Hematopoietic multipotent progenitor cell treated with erythropoietin and hydrocortisone succinate and interleukin-3 and kit ligand, for 8 days (in vitro differentiated cells): ENCODE data around the gene CALB2.
"Not testable (repeated sequence)": the region's sequence is repeated elsewhere in the genome, so short reads cannot be mapped to it uniquely, and the experiment has no call there.

Experiments used
- DNase-seq: peaks from one replicate; pipeline ENCODE4 v3.0.0-alpha.2; 2015

CALB2 gene

DNA sequence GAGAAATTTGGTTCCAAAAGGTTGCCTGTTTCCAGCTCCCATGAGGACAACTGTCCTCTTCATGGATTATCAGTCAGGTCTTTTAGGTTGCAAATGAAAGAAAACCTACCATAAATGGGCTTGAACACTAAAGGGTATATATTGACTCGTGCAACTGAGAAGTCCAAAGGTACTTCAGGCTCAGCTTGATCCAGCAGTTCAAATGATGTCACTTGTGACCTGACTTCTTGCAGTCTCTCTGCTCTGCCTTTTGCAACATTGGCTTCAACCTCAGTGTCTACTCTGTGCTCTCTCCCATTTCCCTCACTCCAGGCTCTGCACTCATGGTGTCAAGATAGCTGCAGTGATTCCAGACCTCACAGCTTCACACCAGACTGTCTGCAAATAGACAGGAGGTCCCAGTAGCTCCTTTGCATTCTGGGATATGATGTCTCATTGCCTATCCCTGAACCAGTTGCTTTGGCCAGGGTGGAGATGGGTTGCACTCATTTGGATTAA lies 5.5 kb upstream of the CALB2 start:
- DNase-seq: no peak

GRCh38 chr16:71353736-71354135 lies 4.8 kb upstream of the CALB2 start:
- no peak for DNase-seq

GRCh38 chr16:71354156-71354555 lies 4.4 kb upstream of the CALB2 start:
- DNase-seq: no peak

DNA sequence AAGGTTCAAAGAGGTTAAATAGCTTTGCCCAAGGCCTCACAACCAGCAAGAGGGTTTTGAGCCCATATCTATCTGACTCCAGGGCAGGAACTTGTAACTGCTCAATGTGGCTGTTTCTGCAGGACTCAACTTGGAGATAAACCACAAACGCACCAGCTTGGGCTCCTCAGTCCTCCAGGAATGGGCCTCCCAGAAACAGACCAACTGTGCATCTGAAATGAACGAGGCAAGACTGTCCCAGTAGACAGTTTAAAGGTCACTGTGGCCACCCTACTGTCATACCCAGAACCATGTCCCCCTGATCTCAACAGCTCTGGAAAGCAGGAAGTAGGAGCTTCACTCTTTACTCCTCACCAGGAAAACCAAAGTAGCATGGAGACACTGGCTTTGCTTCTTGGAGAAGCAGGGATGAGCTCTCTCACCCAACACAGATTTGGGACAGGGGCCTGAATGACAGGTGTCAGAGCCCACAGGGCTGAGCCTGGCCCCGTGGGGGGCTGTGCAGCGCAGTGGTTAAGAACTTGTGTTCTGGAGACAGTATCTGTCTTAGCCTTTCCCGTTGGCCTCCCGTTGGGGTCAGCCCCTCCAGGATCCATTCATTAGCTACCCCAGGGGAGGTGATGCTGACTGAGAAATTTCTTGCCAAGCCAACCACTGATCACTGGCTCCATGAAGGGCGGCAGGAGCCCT lies 2.3 kb upstream of the CALB2 start:
- no peak for DNase-seq

DNA sequence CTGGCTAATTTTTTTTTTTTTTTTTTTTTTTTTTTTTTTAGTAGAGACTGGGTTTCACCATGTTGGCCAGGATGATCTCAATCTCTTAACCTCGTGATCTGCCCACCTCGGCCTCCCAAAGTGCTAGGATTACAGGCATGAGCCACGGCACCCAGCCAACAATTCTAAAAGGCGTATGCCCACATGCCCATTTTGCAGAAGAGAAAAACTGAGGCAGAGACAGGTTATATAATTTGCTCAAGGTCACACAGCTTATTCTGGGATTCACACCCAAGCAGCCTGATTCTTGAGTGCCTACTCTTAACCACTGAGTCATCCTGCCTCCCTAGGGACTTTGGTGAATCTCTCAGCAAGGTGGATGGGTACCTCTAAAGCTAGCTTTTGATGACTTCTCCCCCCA lies 1.6 kb upstream of the CALB2 start:
- DNase-seq: not testable (repeated sequence)

- no peak for DNase-seq
Observed at GRCh38 chr16:71357681-71358080, 842 bp upstream of the CALB2 start.

DNA sequence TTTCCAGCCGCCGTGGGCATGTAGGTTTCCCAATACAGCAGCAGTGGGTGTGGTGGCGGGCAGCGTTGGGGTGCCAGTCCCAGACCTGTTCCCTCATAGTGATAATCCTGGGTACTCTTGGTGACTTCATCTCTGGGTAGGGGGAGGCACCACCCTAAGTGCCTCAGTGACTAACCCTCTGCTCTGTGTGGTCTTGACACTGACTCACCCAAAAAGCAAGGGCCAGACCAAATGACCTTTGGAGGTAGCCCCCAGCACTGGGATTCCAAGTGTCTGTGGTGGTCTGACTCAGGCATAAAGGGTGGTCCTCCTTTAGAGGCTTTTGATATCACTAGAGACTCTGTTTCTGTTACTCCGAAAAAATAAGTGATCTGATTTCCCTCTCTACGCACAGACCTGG lies 908 bp downstream of the CALB2 start:
- DNase-seq: no peak

DNA sequence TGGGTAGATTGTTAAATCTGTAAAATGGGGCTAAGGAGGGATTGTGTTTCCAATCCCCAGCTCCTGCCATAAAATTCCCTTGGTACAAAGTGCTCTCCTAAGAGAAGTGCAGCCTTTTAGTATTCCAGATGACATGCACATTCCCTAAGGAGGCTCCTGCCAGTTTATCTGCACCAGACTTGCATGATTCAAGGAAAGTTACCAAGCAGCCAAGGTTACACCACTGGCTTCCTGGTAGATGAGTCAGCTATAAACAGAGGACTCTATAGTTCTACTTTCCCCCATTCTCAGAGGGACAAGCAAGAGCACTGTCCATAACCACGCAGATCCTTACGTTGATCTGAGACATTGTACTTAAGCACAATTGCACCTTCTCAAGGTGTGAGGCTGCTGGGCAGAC lies 1.9 kb downstream of the CALB2 start:
- no peak for DNase-seq

DNA sequence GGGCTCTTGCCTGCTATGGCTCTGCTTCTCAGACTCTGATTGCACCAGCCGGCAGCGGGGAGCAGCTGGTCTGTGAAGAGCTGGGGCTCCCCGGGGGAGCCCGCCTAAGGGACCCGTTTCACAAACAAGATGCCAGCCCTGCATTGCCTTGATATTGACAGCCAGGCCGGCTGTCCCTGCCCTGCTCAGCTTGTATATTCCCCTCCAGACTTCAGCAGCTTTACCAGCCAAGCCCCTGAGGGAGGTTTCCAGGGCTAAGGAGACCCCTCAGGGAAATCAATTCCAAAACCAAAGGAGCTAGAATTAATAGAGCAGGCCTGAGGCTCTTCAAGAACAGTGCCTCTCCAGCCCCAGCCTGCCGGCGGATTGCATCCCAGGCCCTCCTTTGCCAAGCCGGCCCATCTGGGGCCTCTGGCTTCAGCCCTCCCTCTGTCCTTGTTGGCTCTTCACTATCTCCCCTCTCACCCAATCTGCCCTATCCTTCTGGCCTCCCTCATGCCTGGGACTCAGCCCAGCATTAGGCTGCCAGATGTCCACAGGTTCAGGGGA lies 5.7 kb downstream of the CALB2 start:
- DNase-seq: no peak

- DNase-seq: no peak
Observed at GRCh38 chr16:71365021-71365420, 6.5 kb downstream of the CALB2 start.

GRCh38 chr16:71367241-71367976 lies 8.9 kb downstream of the CALB2 start:
- DNase-seq: peak; percentile 80

GRCh38 chr16:71368958-71369357 lies 10.4 kb downstream of the CALB2 start:
- no peak for DNase-seq

DNA sequence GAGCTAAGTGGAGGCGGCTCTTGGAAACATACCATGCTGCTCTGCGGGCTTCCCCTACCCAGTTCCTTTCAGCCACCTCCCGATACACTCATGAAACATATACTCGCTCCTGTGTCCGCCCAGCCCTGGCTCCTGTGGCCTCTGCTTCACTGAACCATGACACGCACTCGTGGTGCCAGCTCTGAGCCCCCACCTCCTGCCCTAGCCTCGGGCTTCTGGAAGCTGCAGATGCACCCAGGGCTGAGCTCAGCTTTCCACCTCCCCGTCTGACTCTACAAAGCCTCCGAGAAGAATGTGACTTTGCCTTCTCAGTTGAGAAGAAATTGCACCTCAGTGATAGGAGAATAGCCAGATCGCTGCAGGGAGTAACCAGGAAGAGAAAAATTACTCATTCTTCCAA lies 11.0 kb downstream of the CALB2 start:
- no peak for DNase-seq

DNA sequence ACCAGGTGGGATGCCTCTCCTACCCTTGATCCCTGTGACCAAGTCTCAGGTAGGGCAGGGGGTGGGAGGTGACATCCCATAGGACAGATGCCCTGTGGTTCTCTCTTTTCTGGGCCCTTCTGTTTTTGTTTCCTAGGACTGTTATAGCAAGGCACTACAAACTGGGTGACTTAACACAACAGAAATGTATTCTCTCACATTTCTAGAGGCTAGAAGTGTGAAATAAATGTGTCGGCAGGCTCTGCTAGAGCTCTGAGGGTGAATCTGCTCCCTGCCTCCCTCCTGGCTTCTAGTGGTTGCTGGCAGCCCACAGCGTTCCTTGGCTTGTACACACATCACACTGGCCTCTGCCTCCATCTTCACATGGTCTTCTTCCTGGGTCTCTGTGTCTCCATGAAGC lies 12.7 kb downstream of the CALB2 start:
- DNase-seq: no peak

GRCh38 chr16:71373073-71373472 lies 14.6 kb downstream of the CALB2 start:
- no peak for DNase-seq

- no peak for DNase-seq
Observed at GRCh38 chr16:71376465-71377157, 18.1 kb downstream of the CALB2 start.

- no peak for DNase-seq
Observed at GRCh38 chr16:71379711-71380110, 21.2 kb downstream of the CALB2 start.

DNA sequence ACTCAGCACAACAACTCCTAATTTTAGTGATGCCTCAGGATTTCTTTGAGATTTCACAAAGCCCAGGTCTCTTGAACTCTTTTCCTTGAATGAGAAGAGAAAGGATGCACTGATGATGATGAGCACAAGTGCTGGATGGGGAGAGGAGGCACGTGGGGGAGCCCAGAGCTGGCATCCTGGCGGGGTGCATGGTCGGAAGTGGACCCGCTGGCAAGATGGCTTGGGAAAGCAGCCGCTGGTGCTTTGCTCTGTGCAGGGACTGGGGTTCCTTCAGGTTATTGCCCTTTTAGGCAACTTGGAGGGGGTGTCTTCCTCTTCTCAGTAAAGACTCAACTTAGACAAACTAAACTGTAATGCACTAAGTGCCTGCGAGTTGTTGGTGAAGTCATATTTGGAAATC lies 22.3 kb downstream of the CALB2 start:
- no peak for DNase-seq

- DNase-seq: no peak
Observed at GRCh38 chr16:71383054-71383773, 24.7 kb downstream of the CALB2 start.

GRCh38 chr16:71384073-71384724 lies 25.7 kb downstream of the CALB2 start:
- no peak for DNase-seq

GRCh38 chr16:71387045-71387871 lies 28.7 kb downstream of the CALB2 start:
- DNase-seq: no peak
